ENCODE data around the gene TRERF1.

TRERF1 gene

DNA sequence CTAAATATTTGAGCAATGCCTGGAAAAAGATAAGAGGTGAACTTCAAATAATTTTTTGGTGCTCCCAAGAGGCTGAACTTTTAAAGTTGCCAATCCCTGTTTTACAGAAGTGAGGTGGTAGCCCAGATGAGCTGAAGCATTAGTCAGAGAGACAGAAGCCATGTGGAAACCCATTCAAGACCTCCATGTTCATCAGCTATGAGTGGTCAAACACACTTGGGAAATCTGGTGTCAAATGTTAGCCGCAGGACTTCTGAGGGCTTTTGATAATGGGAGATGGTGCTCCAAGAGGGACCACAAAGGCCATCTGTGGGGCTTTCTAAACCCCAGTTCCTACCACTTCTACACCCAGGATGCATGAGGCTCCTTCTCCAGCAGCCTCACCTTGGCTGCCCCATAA lies 156.5 kb downstream of the TRERF1 start:
- no peaks in the 10 kb centered on the region for H3K4me1 ChIP-seq (ENCODE audit: control insufficient read depth, insufficient read depth, low read length)
- TF ChIP-seq OVOL3 (tag by site-specific recombination; IDR thresholded peaks at IDR 0.05) (no peak), ZNF394 (tag by site-specific recombination; IDR thresholded peaks at IDR 0.05; ENCODE audit: borderline replicate concordance) (no peak), ZNF292 (tag by site-specific recombination; IDR thresholded peaks at IDR 0.05; ENCODE audit: borderline replicate concordance, low read depth) (no peak), KLF10 (tag by site-specific recombination; IDR thresholded peaks at IDR 0.05) (no peak), ZNF510 (tag by site-specific recombination; IDR thresholded peaks at IDR 0.05; ENCODE audit: insufficient replicate concordance) (no peak)
- H3K4me3 ChIP-seq (ENCODE audit: low read depth, low read length), result no peak overlapping the region
- H3K36me3 ChIP-seq (ENCODE audit: control insufficient read depth in 2 of 2, insufficient read depth in 1 of 2, low read length in 2 of 2), result no peaks in the 10 kb centered on the region
- POLR2A ChIA-PET, result no interaction called here
- H3K9me3 ChIP-seq (ENCODE audit: control insufficient read depth, insufficient read depth, low read depth, low read length), result no peaks in the 10 kb centered on the region
- CTCF ChIA-PET, result interaction anchor here (0.7 kb wide), 1 partner anchor 237 kb away, joined by 3 read pairs; no protein-coding TSS in a partner anchor
- no peak overlapping the region for H3K27ac ChIP-seq (ENCODE audit: extremely low read depth, low read depth, low read length)

DNA sequence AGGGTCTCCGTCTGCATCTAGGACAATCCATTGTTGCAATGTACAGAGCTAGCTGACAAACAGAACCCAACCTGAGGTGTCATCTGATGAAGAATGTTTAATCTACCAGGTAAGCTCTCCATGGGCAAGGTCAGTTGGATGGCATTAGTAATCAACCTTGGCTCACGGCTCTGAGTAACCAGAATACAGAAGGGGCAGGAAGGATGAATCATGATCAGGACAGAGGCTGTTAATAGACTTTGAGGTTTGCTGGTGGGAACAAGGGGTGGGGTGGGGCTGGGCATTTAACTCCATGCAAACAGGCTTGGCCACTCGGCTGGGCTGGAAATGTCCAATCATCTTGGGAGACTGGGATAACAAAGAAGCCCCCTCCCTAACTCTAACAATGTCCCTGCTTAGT lies 157.0 kb downstream of the TRERF1 start:
- POLR2A ChIA-PET, result no interaction called here
- CTCF ChIA-PET, result interaction anchor here (0.6 to 0.7 kb wide), 2 partner anchors 213 to 238 kb away, joined by 3 read pairs; no protein-coding TSS in a partner anchor
- H3K27ac ChIP-seq (ENCODE audit: extremely low read depth, low read depth, low read length), result no peak overlapping the region

DNA sequence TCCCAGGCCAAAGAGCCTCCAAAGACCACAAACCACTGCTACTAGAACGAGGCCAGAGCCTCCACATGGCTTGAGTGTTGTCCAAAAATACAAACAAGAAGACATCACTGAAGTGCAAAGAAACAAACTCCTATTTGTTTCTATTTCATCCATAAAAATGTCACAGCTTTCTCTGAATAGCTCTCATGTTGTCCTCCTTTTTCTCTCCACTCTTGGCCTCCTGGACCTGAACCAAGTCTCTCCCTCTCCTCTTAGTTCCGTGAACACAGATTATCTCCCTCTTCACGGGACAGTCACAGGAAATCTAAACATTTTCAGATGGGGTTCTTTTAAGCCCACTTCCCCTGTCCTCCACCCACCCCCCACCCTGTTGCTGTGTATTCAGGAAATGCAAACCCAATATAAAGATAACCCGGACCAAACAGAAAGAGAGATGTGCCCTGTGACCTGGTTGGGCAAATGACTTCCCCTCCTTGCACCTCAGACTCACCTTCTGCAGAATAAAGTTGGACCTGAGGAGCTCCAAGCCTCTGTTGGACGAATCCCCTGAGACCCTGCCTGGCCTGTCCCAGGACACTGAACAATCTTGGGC lies 158.2 kb downstream of the TRERF1 start:
- H3K4me3 ChIP-seq (ENCODE audit: low read depth, low read length), result no peak overlapping the region
- H3K4me1 ChIP-seq (ENCODE audit: control insufficient read depth, insufficient read depth, low read length), result no peaks in the 10 kb centered on the region
- TF ChIP-seq ZNF768 (tag by site-specific recombination; IDR thresholded peaks at IDR 0.05) (no peak), ZNF248 (tag by site-specific recombination; IDR thresholded peaks at IDR 0.05) (no peak), ZNF777 (tag by site-specific recombination; IDR thresholded peaks at IDR 0.05; ENCODE audit: borderline replicate concordance) (no peak), PRDM1 (tag by site-specific recombination; IDR thresholded peaks at IDR 0.05) (no peak), ZNF391 (tag by site-specific recombination; IDR thresholded peaks at IDR 0.05; ENCODE audit: borderline replicate concordance, low read depth) (no peak), ZNF175 (tag by site-specific recombination; IDR thresholded peaks at IDR 0.05) (no peak), ZNF350 (tag by site-specific recombination; IDR thresholded peaks at IDR 0.05) (no peak), ZNF121 (tag by site-specific recombination; IDR thresholded peaks at IDR 0.05) (no peak), ZNF341 (tag by site-specific recombination; IDR thresholded peaks at IDR 0.05; ENCODE audit: low read depth) (no peak), ZNF23 (tag by site-specific recombination; IDR thresholded peaks at IDR 0.05; ENCODE audit: borderline replicate concordance) (no peak), ZNF211 (tag by site-specific recombination; IDR thresholded peaks at IDR 0.05; ENCODE audit: low read depth) (no peak), ZNF510 (tag by site-specific recombination; IDR thresholded peaks at IDR 0.05; ENCODE audit: insufficient replicate concordance) (no peak), HOXA7 (CRISPR knock-in tag; IDR thresholded peaks at IDR 0.05; ENCODE audit: borderline replicate concordance) (no peak)
- TF ChIP-seq, protein P1, sequence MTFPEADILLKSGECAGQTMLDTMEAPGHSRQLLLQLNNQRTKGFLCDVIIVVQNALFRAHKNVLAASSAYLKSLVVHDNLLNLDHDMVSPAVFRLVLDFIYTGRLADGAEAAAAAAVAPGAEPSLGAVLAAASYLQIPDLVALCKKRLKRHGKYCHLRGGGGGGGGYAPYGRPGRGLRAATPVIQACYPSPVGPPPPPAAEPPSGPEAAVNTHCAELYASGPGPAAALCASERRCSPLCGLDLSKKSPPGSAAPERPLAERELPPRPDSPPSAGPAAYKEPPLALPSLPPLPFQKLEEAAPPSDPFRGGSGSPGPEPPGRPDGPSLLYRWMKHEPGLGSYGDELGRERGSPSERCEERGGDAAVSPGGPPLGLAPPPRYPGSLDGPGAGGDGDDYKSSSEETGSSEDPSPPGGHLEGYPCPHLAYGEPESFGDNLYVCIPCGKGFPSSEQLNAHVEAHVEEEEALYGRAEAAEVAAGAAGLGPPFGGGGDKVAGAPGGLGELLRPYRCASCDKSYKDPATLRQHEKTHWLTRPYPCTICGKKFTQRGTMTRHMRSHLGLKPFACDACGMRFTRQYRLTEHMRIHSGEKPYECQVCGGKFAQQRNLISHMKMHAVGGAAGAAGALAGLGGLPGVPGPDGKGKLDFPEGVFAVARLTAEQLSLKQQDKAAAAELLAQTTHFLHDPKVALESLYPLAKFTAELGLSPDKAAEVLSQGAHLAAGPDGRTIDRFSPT (tag by site-specific recombination; IDR thresholded peaks at IDR 0.05), result no peak
- TF ChIP-seq, protein P2, sequence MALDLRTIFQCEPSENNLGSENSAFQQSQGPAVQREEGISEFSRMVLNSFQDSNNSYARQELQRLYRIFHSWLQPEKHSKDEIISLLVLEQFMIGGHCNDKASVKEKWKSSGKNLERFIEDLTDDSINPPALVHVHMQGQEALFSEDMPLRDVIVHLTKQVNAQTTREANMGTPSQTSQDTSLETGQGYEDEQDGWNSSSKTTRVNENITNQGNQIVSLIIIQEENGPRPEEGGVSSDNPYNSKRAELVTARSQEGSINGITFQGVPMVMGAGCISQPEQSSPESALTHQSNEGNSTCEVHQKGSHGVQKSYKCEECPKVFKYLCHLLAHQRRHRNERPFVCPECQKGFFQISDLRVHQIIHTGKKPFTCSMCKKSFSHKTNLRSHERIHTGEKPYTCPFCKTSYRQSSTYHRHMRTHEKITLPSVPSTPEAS (tag by site-specific recombination; IDR thresholded peaks at IDR 0.05), result no peak
- TF ChIP-seq, protein P3, sequence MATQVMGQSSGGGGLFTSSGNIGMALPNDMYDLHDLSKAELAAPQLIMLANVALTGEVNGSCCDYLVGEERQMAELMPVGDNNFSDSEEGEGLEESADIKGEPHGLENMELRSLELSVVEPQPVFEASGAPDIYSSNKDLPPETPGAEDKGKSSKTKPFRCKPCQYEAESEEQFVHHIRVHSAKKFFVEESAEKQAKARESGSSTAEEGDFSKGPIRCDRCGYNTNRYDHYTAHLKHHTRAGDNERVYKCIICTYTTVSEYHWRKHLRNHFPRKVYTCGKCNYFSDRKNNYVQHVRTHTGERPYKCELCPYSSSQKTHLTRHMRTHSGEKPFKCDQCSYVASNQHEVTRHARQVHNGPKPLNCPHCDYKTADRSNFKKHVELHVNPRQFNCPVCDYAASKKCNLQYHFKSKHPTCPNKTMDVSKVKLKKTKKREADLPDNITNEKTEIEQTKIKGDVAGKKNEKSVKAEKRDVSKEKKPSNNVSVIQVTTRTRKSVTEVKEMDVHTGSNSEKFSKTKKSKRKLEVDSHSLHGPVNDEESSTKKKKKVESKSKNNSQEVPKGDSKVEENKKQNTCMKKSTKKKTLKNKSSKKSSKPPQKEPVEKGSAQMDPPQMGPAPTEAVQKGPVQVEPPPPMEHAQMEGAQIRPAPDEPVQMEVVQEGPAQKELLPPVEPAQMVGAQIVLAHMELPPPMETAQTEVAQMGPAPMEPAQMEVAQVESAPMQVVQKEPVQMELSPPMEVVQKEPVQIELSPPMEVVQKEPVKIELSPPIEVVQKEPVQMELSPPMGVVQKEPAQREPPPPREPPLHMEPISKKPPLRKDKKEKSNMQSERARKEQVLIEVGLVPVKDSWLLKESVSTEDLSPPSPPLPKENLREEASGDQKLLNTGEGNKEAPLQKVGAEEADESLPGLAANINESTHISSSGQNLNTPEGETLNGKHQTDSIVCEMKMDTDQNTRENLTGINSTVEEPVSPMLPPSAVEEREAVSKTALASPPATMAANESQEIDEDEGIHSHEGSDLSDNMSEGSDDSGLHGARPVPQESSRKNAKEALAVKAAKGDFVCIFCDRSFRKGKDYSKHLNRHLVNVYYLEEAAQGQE (tag by site-specific recombination; IDR thresholded peaks at IDR 0.05), result no peak
- no peaks in the 10 kb centered on the region for H3K9me3 ChIP-seq (ENCODE audit: control insufficient read depth, insufficient read depth, low read depth, low read length)
- no peak overlapping the region for H3K27ac ChIP-seq (ENCODE audit: extremely low read depth, low read depth, low read length)
- POLR2A ChIA-PET, result no interaction called here
- CTCF ChIA-PET, result interaction anchor here (0.6 kb wide), 1 partner anchor 239 kb away, joined by 3 read pairs; no protein-coding TSS in a partner anchor
- H3K36me3 ChIP-seq (ENCODE audit: control insufficient read depth in 2 of 2, insufficient read depth in 1 of 2, low read length in 2 of 2), result no peaks in the 10 kb centered on the region; a peak in 1 of 3 replicates

More for the DNA sequence above, 157.0 kb downstream of the TRERF1 start:
- Histone ChIP-seq H3K9me3 (ENCODE audit: control insufficient read depth, insufficient read depth, low read depth, low read length) (no peaks in the 10 kb centered on the region), H3K4me1 (ENCODE audit: control insufficient read depth, insufficient read depth, low read length) (no peaks in the 10 kb centered on the region), H3K4me3 (ENCODE audit: low read depth, low read length) (no peak overlapping the region), H3K36me3 (ENCODE audit: control insufficient read depth in 2 of 2, insufficient read depth in 1 of 2, low read length in 2 of 2) (no peaks in the 10 kb centered on the region)
- TF ChIP-seq ZNF394 (tag by site-specific recombination; IDR thresholded peaks at IDR 0.05; ENCODE audit: borderline replicate concordance) (no peak), ZNF350 (tag by site-specific recombination; IDR thresholded peaks at IDR 0.05) (no peak)
